HG03558 (cell line): Measurements from ENCODE around the gene DIS3L2.
"Not testable (repeated sequence)": the region's sequence is repeated elsewhere in the genome, so short reads cannot be mapped to it uniquely, and the experiment has no call there.

Experiments used
- ATAC-seq: cut with Tn5 transposase; IDR thresholded peaks from one replicate; pipeline ENCODE4 v1.9.1; 2021; ENCODE audit warnings: moderate number of reproducible peaks; ENCODE audit not compliant: unreplicated experiment; ENCODE audit errors: extremely low read depth

Gene DIS3L2

DNA sequence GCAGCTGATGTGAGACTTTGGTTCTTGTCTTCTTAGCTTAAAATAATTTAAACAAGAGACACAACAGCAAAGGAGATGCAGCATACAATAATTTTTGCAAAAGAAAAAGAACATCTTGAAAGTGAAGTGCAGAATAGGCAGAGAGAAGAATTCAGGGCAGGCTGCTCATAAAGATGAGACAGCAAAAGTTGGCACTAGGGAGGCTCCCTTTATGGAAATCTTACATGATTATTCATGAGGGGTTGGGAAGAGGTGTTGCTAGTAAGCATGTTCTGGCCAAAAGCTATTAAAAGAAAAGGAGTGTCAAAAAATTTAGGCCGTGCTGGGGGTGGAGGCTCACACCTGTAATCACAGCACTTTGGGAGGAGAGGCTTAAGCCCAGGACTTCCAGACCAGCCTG lies 412.8 kb downstream of the DIS3L2 start:
- ATAC-seq = no peak

DNA sequence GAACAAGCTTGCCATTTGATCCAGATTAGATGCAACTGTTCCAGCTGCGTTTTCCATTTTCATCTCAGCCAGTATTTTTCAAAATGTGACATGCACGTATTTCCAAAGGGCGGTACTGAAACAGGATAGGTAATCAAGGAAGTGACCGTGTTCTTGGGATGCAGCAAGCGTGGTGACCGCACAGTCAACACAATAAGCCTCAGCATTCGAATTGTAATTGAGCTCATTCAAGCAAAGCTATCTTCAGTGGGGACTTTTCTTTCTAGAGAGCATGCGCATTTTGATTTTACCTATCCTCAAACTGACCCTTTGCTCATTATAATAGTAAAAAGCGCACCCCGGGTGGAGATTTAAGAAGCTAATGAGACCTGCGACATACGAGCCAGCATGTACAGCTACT lies 413.7 kb downstream of the DIS3L2 start:
- ATAC-seq = no peak

DNA sequence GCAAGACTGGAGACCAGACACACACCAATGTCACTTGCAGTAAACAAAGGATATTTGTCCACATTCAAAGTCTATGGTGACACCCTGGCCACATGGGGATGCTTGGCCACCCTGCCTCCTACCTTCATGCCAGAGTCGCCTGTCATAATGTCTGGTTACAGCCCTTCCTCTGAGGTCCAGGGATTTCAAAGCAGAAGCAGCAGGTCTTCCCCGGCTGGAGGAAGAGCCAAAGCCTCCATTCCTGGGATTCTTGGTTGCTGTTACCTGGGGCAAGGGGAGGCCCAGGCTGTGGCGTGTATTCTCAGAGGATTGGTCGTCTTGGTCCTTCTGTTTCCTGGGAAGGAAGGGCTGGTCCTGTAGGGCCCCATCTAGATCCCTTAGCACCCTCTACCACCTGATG lies 414.7 kb downstream of the DIS3L2 start:
- no peak for ATAC-seq

DNA sequence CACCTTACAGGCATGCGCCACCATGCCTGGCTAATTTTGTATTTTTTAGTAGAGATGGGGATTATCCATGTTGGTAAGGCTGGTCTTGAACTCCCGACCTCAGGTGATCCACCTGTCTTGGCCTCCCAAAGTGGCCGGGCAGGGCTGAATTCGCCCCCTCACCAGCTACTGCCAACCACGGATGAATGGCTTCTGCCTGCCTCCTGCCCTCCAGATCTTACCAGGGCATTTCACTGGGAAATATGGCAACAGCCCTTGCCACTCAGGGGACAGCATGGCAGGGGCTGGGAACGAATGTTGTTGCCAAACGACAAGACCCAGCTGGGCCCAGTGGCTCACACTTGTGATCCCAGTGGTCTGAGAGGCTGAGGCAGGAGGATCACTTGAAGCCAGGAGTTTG lies 415.2 kb downstream of the DIS3L2 start:
- no peak for ATAC-seq

- no peak for ATAC-seq
These were observed 415.8 kb downstream of the DIS3L2 start for GRCh38 chr2:232377319-232377718.

DNA sequence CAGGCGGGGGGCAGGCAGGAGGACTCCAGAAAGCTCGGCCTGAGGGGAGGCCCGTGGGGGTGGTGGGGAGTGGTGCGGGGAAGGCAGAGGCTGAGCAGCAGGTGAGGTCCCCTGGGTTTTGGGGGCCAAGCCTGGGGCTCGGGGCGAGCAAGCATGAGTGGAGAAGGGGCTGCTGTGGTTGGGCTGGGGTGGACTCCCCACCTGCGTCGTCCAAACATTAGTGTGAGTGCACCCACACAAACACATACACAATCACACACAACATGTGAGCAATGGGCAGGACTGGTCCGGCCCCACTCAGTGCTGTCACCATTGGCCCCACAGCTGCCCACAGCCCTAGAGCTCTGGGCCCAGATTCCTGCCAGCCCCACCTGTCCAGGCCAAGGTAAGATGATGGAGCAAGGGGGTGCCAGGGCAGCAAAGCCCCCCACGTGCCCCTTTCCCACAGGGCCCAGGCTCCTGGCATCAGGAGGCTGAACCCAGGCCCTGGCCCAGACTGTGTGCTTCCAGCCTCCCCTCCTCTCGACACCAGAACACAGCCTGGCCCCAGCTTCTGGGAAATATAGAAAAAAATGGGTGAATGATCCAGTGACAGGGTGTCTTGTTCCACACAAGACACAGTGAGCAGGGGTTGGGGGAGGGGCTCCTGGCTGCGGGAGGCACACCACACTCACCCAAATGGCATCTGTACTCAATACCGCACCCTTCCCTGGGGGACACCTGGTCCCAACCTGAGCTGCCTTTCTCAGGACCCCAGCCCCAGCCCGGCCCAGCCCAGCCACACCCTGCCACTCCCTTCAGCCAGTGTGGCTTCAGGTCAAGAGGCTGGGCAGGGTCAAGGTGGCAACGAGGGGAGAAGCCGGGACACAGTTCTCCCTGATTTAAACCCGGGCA lies 416.6 kb downstream of the DIS3L2 start:
- no peak for ATAC-seq

DNA sequence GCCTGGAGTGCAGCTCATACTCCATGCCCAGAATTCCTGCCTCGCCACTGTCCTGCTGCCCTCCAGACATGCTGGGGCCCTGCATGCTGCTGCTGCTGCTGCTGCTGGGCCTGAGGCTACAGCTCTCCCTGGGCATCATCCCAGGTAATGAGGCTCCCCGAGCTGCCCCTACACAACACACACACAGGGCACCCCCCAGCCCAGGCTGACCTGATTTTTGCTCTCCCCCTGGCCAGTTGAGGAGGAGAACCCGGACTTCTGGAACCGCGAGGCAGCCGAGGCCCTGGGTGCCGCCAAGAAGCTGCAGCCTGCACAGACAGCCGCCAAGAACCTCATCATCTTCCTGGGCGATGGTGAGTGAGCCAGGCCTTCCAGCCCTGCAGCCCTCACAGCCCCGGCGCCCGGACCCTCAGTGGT lies 417.2 kb downstream of the DIS3L2 start, which contains the start of gene ALPP:
TSS of gene ALPP (plus strand) at position 17 of the 417 bp plus-strand sequence. CDS start at position 69, 52 bp downstream.
- not testable (repeated sequence) for ATAC-seq

DNA sequence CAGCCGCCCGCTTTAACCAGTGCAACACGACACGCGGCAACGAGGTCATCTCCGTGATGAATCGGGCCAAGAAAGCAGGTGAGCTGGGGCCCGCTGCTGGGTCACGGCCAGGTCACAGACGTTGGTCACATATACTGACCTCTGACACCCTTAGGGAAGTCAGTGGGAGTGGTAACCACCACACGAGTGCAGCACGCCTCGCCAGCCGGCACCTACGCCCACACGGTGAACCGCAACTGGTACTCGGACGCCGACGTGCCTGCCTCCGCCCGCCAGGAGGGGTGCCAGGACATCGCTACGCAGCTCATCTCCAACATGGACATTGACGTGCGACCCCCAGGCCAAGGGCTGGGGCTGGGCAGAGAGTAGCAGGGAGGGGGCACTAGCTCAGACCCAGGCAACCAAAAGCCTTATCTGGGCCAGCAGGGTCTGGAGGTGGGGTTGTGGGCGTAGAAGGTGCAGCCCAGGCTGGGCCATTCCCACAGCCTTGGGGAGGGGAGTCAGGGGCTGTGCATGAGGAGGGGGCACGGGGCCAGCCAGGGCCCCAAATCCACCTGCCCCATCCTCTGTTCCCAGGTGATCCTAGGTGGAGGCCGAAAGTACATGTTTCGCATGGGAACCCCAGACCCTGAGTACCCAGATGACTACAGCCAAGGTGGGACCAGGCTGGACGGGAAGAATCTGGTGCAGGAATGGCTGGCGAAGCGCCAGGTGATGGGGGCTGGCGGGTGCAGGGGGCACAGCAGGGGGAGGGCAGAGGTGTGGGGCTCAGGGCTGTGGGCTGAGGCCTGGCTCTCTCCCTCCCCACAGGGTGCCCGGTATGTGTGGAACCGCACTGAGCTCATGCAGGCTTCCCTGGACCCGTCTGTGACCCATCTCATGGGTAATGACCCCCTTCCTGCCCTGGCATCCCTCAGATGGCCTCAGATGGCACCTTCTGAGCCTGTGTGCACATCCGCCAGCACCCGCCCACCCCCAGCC lies 418.4 kb downstream of the DIS3L2 start:
- not testable (repeated sequence) for ATAC-seq

GRCh38 chr2:232381204-232382031 lies 419.9 kb downstream of the DIS3L2 start:
- not testable (repeated sequence) for ATAC-seq

DNA sequence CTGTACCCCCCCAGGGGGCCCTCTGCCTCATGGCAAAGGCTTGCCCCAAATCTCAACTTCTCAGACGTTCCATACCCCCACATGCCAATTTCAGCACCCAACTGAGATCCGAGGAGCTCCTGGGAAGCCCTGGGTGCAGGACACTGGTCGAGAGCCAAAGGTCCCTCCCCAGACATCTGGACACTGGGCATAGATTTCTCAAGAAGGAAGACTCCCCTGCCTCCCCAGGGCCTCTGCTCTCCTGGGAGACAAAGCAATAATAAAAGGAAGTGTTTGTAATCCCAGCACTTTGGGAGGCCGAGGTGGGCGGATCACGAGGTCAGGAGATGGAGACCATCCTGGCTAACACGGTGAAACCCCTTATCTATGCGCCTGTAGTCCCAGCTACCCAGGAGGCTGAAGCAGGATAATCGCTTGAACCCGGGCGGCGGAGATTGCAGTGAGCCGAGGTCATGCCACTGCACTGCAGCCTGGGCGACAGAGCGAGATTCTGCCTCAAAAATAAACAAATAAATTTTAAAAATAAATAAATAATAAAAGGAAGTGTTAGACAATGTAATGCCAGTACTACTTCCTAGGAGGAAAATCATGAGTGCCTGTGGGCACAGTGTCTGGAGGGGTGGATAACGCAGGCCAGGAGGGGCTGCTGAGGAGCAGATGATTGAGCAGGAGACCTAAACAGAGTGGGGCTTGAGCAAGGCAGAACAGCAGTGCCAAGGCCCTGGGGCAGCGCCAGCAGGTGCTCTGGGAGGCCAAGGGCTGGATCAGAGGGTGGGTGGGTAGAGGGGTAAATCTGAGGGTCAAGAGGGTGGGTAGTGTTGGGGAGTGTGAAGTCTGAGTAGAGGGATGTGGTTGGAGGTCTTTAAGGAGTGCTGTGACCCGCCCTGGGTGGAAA lies 421.1 kb downstream of the DIS3L2 start:
- ATAC-seq = no peak

GRCh38 chr2:232384466-232384865 lies 423.0 kb downstream of the DIS3L2 start:
- ATAC-seq = no peak

DNA sequence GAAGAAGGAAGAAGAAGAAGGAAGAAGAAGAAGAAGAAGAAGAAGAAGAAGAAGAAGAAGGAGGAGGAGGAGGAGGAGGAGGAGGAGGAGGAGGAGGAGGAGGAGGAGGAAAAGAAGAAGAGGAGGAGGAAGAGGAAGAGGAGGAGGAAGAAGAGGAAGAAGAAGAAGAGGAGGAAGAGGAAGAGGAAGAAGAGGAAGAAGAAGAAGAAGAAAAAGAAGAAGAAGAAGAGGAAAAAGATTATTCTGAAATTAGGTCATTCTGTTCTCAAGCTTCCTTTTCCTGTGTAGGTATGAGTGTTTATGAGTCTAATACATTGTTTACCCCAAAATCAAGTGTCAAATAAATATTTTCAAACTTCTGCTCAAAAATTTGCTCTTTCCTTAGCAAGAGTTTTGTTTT lies 423.5 kb downstream of the DIS3L2 start:
- ATAC-seq = not testable (repeated sequence)

DNA sequence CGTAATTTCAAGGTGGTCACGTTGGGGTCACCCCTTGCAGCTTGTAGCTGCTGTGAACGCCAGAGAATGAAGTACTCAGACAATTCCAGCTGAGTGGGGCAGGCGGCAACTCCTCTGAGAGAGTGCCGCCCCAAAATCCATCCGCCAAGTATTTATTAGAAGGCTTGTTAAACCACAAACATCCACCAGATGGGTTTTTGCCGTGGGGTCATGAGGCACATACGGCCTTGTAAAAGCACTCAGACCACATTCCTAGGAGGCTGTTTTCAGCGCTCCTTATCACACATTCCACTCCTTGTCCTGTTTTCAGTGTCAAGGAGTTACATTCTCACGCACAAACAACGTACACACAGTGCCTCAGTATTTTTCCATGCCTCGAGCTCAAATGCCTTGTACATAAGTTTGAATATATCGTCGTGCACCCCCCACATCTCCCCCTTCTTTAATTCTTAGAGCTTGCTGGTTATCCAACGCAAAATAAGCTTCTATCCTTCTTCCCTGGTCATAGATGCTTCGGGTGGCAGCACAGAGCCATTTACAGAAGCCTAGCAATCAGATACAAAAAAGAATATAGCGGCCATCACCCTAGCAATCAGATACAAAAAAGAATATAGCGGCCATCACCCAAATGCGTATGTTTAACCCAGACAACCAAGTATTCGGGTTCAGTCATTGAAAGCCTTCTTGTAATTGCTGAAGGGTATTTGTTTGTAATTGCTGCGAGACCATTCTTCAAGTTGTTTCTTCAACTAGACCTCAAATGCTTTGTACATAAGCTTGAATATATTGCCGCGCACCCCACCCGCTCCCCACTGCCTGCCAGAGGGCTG lies 424.4 kb downstream of the DIS3L2 start:
- ATAC-seq = no peak

DNA sequence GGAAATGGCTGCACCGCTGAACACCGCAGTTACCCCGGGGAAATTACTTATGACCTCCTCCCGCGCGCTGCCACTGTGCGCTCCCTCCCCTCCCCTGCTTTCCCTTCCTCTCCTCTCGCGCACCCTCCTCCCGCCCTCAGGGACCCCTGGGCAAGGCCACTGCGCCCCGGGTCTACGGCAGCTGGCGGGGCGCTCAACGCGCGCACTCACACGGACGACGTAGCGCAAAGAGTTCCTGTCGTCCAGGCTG lies 424.9 kb downstream of the DIS3L2 start:
- no peak for ATAC-seq
